Inflammatory macrophage treated with lipopolysaccharide for 4 hours (primary cell): ENCODE data around the gene BPIFB4.

Experiments used
- DNase-seq: peaks from one replicate; pipeline ENCODE4 v3.0.0-alpha.2; 2020

Gene BPIFB4

DNA sequence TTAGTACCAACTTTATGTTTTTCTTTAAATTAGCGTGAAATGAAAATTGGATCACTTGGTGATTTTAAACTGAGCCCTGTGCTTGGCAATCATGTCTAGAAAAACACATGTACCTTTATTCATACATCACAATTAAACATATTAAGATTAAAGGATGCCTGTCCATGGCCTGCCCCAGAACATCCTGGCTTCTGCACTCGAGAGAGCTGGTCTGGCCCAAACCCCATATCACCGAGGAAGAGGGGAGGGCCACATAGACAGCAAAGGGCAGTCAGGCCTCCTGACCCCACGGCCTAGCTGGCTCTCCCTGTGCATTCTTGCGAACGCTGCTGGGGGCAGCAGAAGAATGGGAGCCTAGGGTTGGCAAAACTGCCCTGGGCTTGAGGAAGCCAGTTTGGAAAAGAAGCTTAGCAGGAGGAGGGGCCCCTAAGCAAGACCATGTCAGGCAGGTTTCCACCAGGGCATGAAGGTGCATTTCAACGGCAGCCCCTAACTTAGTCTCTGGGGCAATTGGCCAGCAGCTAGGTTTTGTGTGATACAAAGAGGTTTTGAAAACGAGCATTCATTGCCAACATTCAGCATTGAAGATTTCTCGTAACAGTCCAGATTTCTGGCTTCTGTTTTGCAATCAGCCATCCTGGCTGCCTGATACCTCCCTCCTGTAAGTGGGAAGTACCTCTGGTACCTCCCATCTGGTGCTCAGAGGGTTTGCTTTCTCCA lies 17.2 kb upstream of the BPIFB4 start:
- DNase-seq, result no peak

DNA sequence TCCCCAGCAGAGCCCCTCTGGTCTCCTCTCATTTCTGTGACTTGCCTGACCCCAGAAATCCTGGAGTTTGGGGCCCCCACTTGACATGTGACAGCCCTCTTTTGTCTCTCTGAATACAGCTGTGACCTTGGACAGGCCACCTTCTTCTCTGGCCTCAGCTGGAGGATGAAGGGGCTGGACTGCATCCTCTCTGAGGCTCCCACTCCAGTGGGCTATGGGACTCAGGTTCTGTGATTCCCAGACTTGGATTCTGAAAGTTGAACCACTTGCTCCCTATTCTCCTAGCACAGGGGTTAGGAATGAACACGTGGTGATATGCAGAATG lies 16.7 kb upstream of the BPIFB4 start:
- DNase-seq, result no peak

- DNase-seq, result no peak
These were observed 16.2 kb upstream of the BPIFB4 start for GRCh38 chr20:33063271-33063670.

DNA sequence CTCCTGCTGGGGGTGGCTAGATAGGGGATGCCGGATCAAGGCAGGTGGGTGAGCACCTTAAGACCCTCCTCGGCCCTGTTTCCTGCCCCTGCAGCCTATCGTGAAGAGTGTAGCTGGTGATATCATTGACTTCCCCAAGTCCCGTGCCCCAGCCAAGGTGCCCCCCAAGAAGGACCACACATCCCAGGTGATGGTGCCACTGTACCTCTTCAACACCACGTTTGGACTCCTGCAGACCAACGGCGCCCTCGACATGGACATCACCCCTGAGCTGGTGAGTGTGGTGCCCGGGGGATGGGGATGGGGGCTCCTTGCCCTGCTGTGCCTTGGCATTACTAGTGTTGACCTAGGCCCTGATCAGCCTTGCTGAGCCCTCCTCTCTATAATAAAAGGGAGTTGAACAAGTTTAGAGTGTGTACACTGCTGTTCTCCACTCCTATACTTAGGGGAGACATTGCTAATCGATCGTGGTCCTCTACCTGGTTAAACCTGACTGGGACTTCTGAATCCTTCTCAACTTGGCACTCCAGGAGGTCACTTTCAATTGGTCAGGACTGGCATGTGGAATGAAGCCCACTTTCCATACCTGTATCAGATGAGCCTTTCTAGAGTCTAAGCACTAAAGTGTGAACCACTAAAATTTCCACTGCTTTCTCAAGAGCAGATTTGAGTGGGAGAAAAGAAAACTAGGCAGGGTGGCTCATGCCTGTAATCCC lies 14.7 kb upstream of the BPIFB4 start:
- DNase-seq, result no peak

DNA sequence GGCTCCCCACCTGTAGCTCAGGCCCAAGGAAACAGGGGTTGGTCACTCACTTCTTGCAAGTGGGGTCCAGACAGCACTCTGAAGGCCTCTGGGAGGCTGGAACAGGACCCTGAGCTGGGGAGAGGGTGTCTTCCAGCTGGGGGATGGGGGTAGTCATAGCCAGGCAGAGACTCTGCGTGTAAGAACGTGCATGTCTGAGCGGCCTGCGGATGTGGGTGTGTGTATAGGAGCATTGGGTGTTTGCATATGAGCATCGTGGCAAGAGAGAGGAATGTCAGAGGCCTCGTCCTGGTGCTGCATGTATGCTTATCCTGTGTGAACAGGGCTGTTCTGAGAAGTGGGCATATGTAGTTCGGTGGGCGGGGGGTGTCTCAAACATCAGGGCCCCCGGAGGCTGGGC lies 13.7 kb upstream of the BPIFB4 start:
- DNase-seq, result no peak

- no peak for DNase-seq
These were observed 11.6 kb upstream of the BPIFB4 start for GRCh38 chr20:33067806-33068205.

- no peak for DNase-seq
These were observed 11.0 kb upstream of the BPIFB4 start for GRCh38 chr20:33068251-33068939.

DNA sequence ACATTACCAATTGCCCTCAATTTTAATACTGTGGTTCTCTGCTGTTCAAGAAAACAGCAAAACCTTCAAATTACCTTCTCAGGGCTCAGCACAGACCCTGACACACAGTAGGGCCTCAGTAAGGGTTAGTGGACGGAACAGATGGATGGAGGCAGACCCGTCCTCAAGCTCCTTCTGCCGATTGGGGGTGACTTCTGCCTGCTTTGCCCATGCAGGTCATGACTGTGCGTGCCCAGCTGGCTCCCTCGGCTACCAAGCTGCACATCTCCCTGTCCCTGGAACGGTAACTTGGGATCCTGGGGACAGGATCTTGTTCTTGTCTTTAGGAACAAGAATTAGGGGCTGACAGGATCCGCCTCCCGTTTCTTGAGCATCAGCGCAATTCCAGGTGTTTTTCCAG lies 9.8 kb upstream of the BPIFB4 start:
- no peak for DNase-seq

GRCh38 chr20:33070111-33071053 lies 9.1 kb upstream of the BPIFB4 start:
- no peak for DNase-seq

DNA sequence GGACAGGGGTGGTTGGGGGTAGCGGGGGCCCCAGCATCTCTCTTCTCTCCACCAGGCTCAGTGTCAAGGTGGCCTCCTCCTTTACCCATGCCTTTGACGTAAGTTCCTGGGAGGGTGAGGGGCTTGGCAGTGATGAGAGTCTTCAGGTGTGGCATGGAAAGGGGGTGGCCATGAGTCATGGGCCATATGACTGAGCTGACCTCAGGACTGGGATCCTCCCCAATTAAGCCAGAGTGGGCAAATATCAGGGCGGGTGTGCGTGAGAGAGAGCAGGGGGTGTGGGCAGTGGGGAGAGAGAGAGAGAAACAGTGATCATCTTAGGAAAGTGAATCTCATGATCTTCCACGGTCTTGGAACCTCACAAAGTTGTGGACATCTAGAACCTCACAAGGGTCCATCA lies 8.2 kb upstream of the BPIFB4 start:
- DNase-seq, result no peak

- DNase-seq, result no peak
These were observed 7.1 kb upstream of the BPIFB4 start for GRCh38 chr20:33072362-33072761.

DNA sequence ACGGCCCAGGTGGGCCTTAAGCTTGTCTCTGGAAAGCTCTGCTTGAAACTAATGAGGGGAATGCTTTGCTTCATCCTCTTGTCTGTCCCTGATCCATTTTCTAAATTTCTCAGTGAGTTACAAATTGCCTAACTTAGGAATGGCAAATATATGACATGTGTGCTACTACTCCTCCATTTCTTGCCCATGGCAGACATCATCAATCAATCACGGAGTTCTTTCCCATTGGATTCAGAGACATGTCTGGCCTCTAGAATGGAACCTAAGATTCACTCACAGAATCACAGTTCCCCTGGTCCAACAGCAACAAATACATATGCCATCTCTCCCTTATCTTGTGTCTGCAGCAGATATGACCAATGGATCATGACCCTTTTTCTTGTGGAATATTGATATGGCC lies 6.6 kb upstream of the BPIFB4 start:
- no peak for DNase-seq

- DNase-seq, result no peak
These were observed 4.8 kb upstream of the BPIFB4 start for GRCh38 chr20:33074675-33075074.

GRCh38 chr20:33075281-33075680 lies 4.2 kb upstream of the BPIFB4 start:
- DNase-seq, result no peak

- peak; percentile 30 for DNase-seq
These were observed 2.6 kb upstream of the BPIFB4 start for GRCh38 chr20:33076662-33077372.

GRCh38 chr20:33081411-33082154 lies 2.1 kb downstream of the BPIFB4 start:
- DNase-seq, result peak; percentile 2

DNA sequence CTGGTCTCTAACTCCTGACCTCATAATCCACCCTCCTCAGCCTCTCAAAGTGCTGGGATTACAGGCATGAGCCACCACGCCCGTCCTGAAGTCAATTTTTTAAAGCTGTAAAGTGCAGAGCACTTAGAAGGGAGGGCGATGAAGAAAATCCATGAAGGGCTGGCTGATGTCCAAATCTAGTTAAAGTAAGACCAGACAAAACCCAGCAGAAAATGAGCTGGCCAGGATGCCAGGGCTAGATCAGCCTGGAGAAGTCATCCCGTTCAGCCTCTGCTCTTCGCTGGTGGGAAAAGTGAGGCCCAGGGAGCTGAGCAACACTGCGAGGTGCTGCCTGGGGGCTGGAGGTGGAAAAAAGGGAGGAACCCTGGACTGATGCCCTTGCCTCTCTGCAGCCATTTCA lies 3.1 kb downstream of the BPIFB4 start:
- no peak for DNase-seq

GRCh38 chr20:33083544-33084340 lies 4.3 kb downstream of the BPIFB4 start:
- DNase-seq, result no peak

- no peak for DNase-seq
These were observed 5.3 kb downstream of the BPIFB4 start for GRCh38 chr20:33084722-33085121.

DNA sequence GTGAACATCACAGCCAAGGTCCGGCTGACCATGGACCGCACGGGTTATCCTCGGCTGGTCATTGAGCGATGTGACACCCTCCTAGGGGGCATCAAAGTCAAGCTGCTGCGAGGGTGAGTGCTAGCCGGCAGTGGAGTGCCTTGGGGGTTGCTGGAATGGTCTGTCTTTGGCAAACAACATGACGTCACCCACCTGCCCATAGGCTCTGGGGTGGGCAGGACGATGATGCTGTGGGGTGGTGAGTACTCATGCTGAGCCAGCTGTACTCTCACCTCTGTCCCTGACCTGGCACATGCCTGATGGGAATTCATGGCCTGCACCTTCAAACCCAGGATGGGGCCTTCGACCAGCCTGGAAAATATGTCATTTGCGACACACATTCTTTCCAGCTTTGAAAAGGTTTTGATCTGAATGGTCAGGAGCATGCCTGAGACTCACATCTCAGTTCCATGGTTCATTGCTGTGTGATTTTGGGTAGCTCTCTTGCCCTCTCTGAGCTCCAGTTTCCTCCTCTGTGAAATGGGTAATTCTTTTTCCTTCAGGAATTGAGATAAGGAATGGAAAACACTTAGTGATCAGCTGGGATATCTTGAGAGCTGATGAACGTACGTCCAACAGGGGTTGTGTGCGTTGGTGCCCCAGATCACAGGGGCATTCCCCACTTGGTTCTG lies 6.7 kb downstream of the BPIFB4 start:
- no peak for DNase-seq
